ENCODE results near the gene PCAT7. TPM values are rescaled to one million over a fixed set of nuclear protein-coding genes. Genes with fewer than 3 reads are reported as not detected.
"Not testable (repeated sequence)": the region's sequence is repeated elsewhere in the genome, so short reads cannot be mapped to it uniquely, and the experiment has no call there.

Gene PCAT7
- total RNA-seq, 1 donor from 2014 or later, result 19.9 TPM

- Mint-ChIP-seq H3K9me3 (peaks cover 3% of the 10 kb centered on the region), H3K27me3 (ENCODE audit: insufficient read depth, low read depth) (no peaks in the 10 kb centered on the region), H3K4me1 (no peaks in the 10 kb centered on the region), H3K27ac (no peak overlapping the region), H3K36me3 (no peaks in the 10 kb centered on the region), H3K4me3 (no peak overlapping the region)
- Histone ChIP-seq H3K4me2 (no peak overlapping the region), H3K36me3 (no peaks in the 10 kb centered on the region), H4K20me1 (ENCODE audit: low read depth) (no peaks in the 10 kb centered on the region), H3K27ac (no peak overlapping the region), H3K9ac (no peak overlapping the region), H3F3A (ENCODE audit: low read depth) (no peaks in the 10 kb centered on the region), H3K4me1 (peaks cover 5% of the 10 kb centered on the region), H3K4me3 (no peak overlapping the region), H3K9me3 (ENCODE audit: low read depth) (no peaks in the 10 kb centered on the region), H2AFZ (replicated peaks) (no peak overlapping the region), H3K27me3 (no peaks in the 10 kb centered on the region), H3K79me2 (ENCODE audit: low read depth) (no peaks in the 10 kb centered on the region)
- DNase-seq (ENCODE audit: low spot score), result no peak
- TF ChIP-seq EZH2 (IDR thresholded peaks at IDR 0.05) (no peak), CTCF (IDR thresholded peaks at IDR 0.05) (no peak), EZH2phosphoT487 (IDR thresholded peaks at IDR 0.05) (no peak)
Measured at GRCh38 chr9:94586316-94586715, 31.4 kb downstream of the PCAT7 start.

- no peak overlapping the region for H3K27ac Mint-ChIP-seq
- Histone ChIP-seq H3K4me2 (no peak overlapping the region), H3K4me3 (no peak overlapping the region), H2AFZ (replicated peaks) (no peak overlapping the region), H3K36me3 (no peaks in the 10 kb centered on the region), H3K79me2 (ENCODE audit: low read depth) (no peaks in the 10 kb centered on the region), H3K27me3 (no peaks in the 10 kb centered on the region), H3K9ac (no peak overlapping the region), H3F3A (ENCODE audit: low read depth) (no peaks in the 10 kb centered on the region), H4K20me1 (ENCODE audit: low read depth) (no peaks in the 10 kb centered on the region), H3K4me1 (peaks cover 5% of the 10 kb centered on the region), H3K9me3 (ENCODE audit: low read depth) (no peaks in the 10 kb centered on the region), H3K27ac (no peak overlapping the region)
- peaks cover 3% of the 10 kb centered on the region for H3K9me3 Mint-ChIP-seq
- H3K4me1 Mint-ChIP-seq, result no peaks in the 10 kb centered on the region
- TF ChIP-seq CTCF (IDR thresholded peaks at IDR 0.05) (no peak), EZH2phosphoT487 (IDR thresholded peaks at IDR 0.05) (no peak), EZH2 (IDR thresholded peaks at IDR 0.05) (no peak)
- no peak overlapping the region for H3K4me3 Mint-ChIP-seq
- H3K36me3 Mint-ChIP-seq, result no peaks in the 10 kb centered on the region
- H3K27me3 Mint-ChIP-seq (ENCODE audit: insufficient read depth, low read depth), result no peaks in the 10 kb centered on the region
- DNase-seq (ENCODE audit: low spot score), result peak; percentile 1
Measured at GRCh38 chr9:94586814-94587213, 31.9 kb downstream of the PCAT7 start.

GRCh38 chr9:94588681-94589080 is 33.8 kb downstream of the PCAT7 start:
- H4K20me1 ChIP-seq (ENCODE audit: low read depth), result no peaks in the 10 kb centered on the region
- no peaks in the 10 kb centered on the region for H3K4me1 Mint-ChIP-seq
- no peak overlapping the region for H3K4me3 ChIP-seq
- no peaks in the 10 kb centered on the region for H3K27me3 ChIP-seq
- no peak overlapping the region for H3K27ac Mint-ChIP-seq
- H3K27ac ChIP-seq, result no peak overlapping the region
- DNase-seq (ENCODE audit: low spot score), result no peak
- TF ChIP-seq EZH2 (IDR thresholded peaks at IDR 0.05) (no peak), CTCF (IDR thresholded peaks at IDR 0.05) (no peak), EZH2phosphoT487 (IDR thresholded peaks at IDR 0.05) (no peak)
- no peak overlapping the region for H2AFZ ChIP-seq (replicated peaks)
- H3K9ac ChIP-seq, result no peak overlapping the region
- H3K27me3 Mint-ChIP-seq (ENCODE audit: insufficient read depth, low read depth), result peaks cover 2% of the 10 kb centered on the region
- no peak overlapping the region for H3K4me3 Mint-ChIP-seq
- H3F3A ChIP-seq (ENCODE audit: low read depth), result no peaks in the 10 kb centered on the region
- no peak overlapping the region for H3K4me2 ChIP-seq
- no peaks in the 10 kb centered on the region for H3K9me3 ChIP-seq (ENCODE audit: low read depth)
- peaks cover 3% of the 10 kb centered on the region for H3K9me3 Mint-ChIP-seq
- no peaks in the 10 kb centered on the region for H3K36me3 Mint-ChIP-seq
- H3K36me3 ChIP-seq, result no peaks in the 10 kb centered on the region
- H3K4me1 ChIP-seq, result peaks cover 5% of the 10 kb centered on the region
- no peaks in the 10 kb centered on the region for H3K79me2 ChIP-seq (ENCODE audit: low read depth)

GRCh38 chr9:94591046-94591545 is 36.2 kb downstream of the PCAT7 start:
- H3K27ac Mint-ChIP-seq; H3K79me2 ChIP-seq (ENCODE audit: low read depth); H3F3A ChIP-seq (ENCODE audit: low read depth); H3K9me3 ChIP-seq (ENCODE audit: low read depth); H3K27me3 ChIP-seq; H3K9me3 Mint-ChIP-seq; H3K9ac ChIP-seq; H3K27ac ChIP-seq; H3K4me2 ChIP-seq; H3K4me3 ChIP-seq; H3K4me1 Mint-ChIP-seq; H3K36me3 Mint-ChIP-seq; DNase-seq (ENCODE audit: low spot score); H3K4me1 ChIP-seq; H4K20me1 ChIP-seq (ENCODE audit: low read depth); H3K27me3 Mint-ChIP-seq (ENCODE audit: insufficient read depth, low read depth); H3K4me3 Mint-ChIP-seq; H3K36me3 ChIP-seq; H2AFZ ChIP-seq (replicated peaks): not testable (repeated sequence)
